AG10803 (cell line): ENCODE results near the gene MXI1.

Source experiments
- DNase-seq: peaks from one replicate; pipeline ENCODE4 v3.0.0; 2010; ENCODE audit warnings: low read depth
- H3K4me3 ChIP-seq: 2 replicates; pipeline ENCODE4 v1.5.1; 2011; ENCODE audit warnings: mild to moderate bottlenecking, low read length, control low read depth
- TF ChIP-seq, protein P1 (sequence below): conservative IDR thresholded peaks from 2 replicates; pipeline ENCODE4 v1.5.1; 2011; ENCODE audit warnings: mild to moderate bottlenecking, low read length, control low read depth, inconsistent platforms

MXI1 gene

DNA sequence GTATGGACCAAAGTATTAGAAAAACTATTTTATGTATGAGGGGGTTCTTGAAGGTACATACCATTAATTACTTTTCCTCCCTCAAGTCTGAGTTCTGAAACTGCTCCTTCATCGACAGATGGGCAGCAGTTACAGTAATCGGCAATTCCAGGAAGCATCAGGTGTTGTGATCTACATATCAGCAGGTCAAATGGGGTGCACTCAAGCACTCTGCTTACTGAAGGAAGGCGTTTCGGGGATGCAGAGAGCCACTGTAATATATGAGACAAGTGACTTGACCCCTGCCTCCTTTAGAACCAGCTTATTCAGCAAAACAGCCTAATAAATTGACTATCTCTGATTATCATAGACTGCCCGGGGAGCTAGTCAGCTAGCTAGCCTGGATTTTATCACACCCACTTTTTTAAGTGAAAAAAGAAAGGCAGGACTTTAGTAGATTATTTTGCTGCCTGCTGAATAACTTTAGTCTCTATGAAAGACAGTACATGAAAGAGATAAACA is 93.1 kb downstream of the MXI1 start:
- no peak for DNase-seq
- TF ChIP-seq, protein P1, sequence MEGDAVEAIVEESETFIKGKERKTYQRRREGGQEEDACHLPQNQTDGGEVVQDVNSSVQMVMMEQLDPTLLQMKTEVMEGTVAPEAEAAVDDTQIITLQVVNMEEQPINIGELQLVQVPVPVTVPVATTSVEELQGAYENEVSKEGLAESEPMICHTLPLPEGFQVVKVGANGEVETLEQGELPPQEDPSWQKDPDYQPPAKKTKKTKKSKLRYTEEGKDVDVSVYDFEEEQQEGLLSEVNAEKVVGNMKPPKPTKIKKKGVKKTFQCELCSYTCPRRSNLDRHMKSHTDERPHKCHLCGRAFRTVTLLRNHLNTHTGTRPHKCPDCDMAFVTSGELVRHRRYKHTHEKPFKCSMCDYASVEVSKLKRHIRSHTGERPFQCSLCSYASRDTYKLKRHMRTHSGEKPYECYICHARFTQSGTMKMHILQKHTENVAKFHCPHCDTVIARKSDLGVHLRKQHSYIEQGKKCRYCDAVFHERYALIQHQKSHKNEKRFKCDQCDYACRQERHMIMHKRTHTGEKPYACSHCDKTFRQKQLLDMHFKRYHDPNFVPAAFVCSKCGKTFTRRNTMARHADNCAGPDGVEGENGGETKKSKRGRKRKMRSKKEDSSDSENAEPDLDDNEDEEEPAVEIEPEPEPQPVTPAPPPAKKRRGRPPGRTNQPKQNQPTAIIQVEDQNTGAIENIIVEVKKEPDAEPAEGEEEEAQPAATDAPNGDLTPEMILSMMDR: no peak
- no peak overlapping the region for H3K4me3 ChIP-seq

DNA sequence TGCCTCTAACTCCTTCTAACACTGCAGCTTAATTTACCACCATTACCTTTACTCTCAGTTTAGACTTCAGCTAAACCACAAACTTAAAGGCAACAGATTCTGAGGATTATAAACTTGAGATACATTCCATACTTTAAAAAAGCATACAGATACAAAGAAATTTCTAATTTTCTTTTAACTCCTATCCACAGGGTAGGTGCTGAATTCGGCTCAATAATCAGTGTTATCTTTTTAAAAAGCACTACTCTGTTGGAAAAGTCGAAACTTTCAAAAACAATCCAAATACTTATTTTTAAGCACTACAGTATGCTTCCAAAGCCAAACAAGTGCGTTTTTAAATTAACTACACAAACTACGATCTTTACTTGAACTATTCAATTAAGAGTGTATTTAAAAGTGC is 96.3 kb downstream of the MXI1 start:
- no peak for DNase-seq
- H3K4me3 ChIP-seq: peak overlapping the region; percentile 83
- TF ChIP-seq, protein P1: no peak

DNA sequence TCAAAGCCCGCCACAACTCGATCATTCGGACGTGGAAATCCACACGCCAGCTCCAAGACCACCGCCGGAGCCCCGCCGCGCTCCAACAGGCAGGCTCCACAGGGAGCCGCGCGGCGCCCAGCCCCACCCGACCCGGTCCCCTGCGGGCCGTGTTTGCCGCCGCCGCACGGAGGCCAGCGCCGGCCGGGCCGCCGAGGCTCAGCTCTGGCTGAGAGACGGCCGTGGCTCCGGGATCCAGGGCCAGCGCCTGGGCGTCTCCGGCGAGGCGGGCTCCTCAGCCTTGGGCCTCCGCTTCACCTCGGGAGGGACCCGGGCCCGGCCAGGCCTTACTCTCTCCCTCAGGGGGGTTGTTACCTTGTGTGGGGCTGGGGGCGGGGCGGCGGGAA is 97.0 kb downstream of the MXI1 start:
- TF ChIP-seq, protein P1: no peak
- peak overlapping the region; percentile 83 for H3K4me3 ChIP-seq
- peak; percentile 17 for DNase-seq

DNA sequence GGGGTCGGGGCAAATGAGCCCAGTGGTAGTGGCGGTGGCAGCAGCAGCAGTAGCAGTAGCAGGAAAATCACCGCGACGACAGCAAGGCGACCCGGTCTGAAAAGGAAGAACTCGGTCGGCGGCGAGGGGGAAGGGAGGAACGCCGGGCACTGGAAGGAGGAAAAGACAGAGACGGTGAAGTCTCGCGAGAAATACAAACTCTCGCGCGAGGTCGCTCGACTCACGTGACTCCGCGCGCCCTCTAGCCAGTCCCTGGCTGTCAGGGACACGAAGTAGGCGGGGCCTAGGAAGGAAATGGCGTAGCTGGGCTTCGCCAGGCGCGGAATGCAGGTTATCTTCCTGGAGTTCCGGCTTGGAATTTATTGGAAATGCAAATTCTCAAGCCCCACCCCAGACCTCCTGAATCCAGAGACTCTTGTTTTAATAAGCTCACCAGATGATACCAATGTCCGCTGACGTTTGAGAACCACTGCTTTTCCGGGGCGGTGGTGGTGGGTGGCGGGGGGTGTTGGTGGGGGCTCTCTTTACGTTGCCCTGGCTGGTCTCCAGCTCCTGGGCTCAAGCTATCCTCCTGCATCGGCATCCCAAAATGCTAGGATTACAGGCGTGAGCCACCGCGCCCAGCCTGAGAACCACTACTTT is 97.5 kb downstream of the MXI1 start, which contains the start of gene SMNDC1:
Gene SMNDC1 (minus strand): TSS at position 141 of the 642 bp plus-strand sequence. CDS start 1,333 bp downstream, outside the sequence.
- TF ChIP-seq, protein P1: no peak
- peak within 1 kb of the TSS; percentile 83 for H3K4me3 ChIP-seq
- peak; percentile 97 for DNase-seq

DNA sequence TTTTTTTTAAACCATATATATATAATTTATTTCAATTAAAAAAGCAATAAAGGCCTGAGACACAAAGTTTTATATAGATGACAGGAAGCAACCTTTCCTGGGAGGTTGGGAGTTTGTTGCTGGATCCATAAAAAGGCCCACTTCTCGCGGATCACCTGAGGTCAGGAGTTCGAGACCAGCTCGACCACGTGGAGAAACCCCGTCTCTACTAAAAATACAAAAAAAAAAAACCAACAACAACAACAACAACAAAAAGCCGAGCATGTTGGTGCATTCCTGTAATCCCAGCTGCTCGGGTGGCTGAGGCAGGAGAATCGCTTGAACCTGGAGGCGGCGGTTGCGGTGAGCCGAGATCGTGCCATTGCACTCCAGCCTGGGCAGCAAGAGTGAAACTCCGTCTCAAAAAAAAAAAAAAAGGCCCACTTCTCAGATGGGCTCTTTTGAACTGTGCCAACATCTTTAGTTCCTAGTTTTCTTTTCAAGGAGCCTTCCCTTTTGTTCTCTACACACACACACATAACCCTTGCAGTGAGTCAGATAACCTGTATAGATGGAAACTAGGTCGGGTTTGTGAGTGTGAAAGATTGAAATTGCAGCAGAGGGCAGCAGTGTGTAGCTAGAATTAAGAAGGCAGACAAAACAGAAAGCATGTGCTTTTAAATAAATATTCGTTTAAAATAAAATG is 98.5 kb downstream of the MXI1 start:
- DNase-seq: peak; percentile 88
- H3K4me3 ChIP-seq: no peak overlapping the region
- TF ChIP-seq, protein P1: peak; percentile 78

DNA sequence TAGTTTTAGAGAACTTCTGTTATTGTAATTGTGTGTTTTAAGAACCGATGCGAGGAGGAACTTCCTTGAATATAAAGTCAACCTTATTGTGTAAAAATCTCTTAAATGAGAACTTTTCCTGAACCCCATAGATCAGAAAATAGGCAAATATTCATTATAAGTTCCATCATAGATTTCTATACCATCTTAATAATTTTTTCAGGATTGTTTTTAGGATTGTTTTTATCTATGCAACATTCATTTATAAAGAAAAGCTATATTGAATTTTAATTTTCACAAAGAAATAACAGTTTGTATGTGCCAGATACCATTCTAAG is 99.0 kb downstream of the MXI1 start:
- TF ChIP-seq, protein P1: no peak
- no peak overlapping the region for H3K4me3 ChIP-seq
- DNase-seq: no peak

DNA sequence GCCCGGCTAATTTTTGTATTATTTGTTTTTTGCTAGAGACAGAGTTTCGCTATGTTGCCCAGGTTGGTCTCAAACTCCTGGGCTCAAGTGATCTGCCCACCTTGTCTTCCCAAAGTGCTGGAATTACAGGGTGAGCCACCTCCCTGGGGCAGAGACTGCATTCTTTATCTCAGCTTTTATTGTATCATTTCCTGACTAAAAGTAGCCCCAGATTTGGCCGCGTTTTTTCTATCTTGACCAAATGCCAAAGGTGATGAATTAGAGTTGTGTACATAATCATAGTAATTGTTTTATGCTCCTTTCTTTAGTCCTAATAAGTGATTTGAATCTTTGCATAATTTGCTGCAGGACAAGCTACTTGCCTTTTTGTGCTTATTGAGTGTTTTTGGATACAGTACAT is 100.4 kb downstream of the MXI1 start:
- TF ChIP-seq, protein P1: no peak
- DNase-seq: no peak
- H3K4me3 ChIP-seq: no peak overlapping the region
